K562 (cell line): Measurements from ENCODE around the gene PPP1R15B. TPM values are rescaled to one million over a fixed set of nuclear protein-coding genes. Genes with fewer than 3 reads are reported as not detected.
A peak's percentile ranks its signal among the peaks of the same experiment; 100 is the strongest.

Experiments
- ATAC-seq: fragments of 200-7000 bp; cut with Tn5 transposase; 3 replicates; pipeline ENCODE4 v1.9.1; 2020; ENCODE audit warnings: moderate library complexity
- BruUV-seq: library from RNA; stranded (reverse); fragments of 400-500 nt; replicated peaks from 2 replicates; lab custom pipeline; 2021; lab: Mats Ljungman, UMichigan
- CTCF ChIA-PET: fragments of 300-600 bp; formaldehyde crosslinking; extraction: SDS; loops from one replicate; lab custom pipeline; 2021; ENCODE audit warnings: low intra/inter-chr PET ratio; lab: Yijun Ruan, JAX
- POLR2A ChIA-PET: fragments of 300-600, 350-650 bp; sonication (Branson Sonifier 250); formaldehyde crosslinking; extraction: SDS; loops from one replicate; lab custom pipeline; 2021; ENCODE audit warnings: antibody characterized with exemption, inconsistent platforms; lab: Yijun Ruan, JAX
- DNase-seq, 4 experiments: peaks; one replicate each; pipeline versions ENCODE4 v3.0.0 to v3.0.0-alpha.2; 2011 to 2018; ENCODE audit warnings: low spot score in 3 of 4, mixed read lengths in 3 of 4; ENCODE audit errors: extremely low read depth in 1 of 4
- FAIRE-seq: peaks from 2 replicates; lab custom pipeline; 2011; peaks lifted over from hg19 to GRCh38; lab: Jason Lieb, UNC
- H2AFZ ChIP-seq: 2 replicates; pipeline ENCODE4 v1.6.0; 2011; ENCODE audit warnings: low read depth, low read length, control low read depth, inconsistent platforms
- H3K27ac ChIP-seq: fragments of 200-600 bp; 3 replicates; pipeline ENCODE4 v1.8.0; 2011; ENCODE audit warnings: low read depth, mild to moderate bottlenecking, control low read depth, inconsistent platforms, low read length, moderate library complexity, mixed read lengths; ENCODE audit errors: extremely low read depth
- H3K27me3 ChIP-seq, 2 experiments: fragments of 300-600 bp in 1 of 2; 2 replicates in 1 of 2; 3 replicates in 1 of 2; pipeline versions ENCODE4 v1.6.0 to v1.8.0; 2011; ENCODE audit warnings: inconsistent platforms in 2 of 2, low read length in 2 of 2, mild to moderate bottlenecking in 1 of 2, mixed read lengths in 1 of 2, moderate library complexity in 1 of 2; ENCODE audit not compliant: control insufficient read depth in 2 of 2, insufficient read depth in 2 of 2
- H3K36me3 ChIP-seq: fragments of 300-600 bp; 3 replicates; pipeline ENCODE4 v1.8.0; 2011; ENCODE audit warnings: mild to moderate bottlenecking, low read length, inconsistent platforms; ENCODE audit not compliant: control insufficient read depth, insufficient read depth
- H3K4me1 ChIP-seq, 2 experiments: fragments of 200-600 bp in 1 of 2; replicated peaks in 1 of 2; 2 replicates in 1 of 2; 3 replicates in 1 of 2; pipeline versions ENCODE4 v1.5.1 to v1.8.0; 2011; ENCODE audit warnings: inconsistent platforms in 2 of 2, low read length in 2 of 2, mild to moderate bottlenecking in 1 of 2, mixed read lengths in 1 of 2, moderate library complexity in 1 of 2; ENCODE audit not compliant: control insufficient read depth in 2 of 2, insufficient read depth in 2 of 2
- H3K4me2 ChIP-seq: 2 replicates; pipeline ENCODE4 v1.6.1; 2011; ENCODE audit warnings: low read length, control low read depth, inconsistent platforms, mixed read lengths; ENCODE audit not compliant: insufficient read depth
- H3K4me3 ChIP-seq: fragments of 200-600 bp; sonication (generic), shearing (Covaris generic); 2 replicates; pipeline ENCODE4 v1.5.1; 2016; ENCODE audit warnings: control low read depth, inconsistent platforms
- H3K79me2 ChIP-seq: fragments of 200-600 bp; 3 replicates; pipeline ENCODE4 v1.8.0; 2011; ENCODE audit warnings: low read length, inconsistent platforms; ENCODE audit not compliant: control insufficient read depth, insufficient read depth
- H3K9ac ChIP-seq, 2 experiments: 2 replicates each; pipeline versions ENCODE4 v1.6.0 to v1.6.1; 2011; ENCODE audit warnings: low read depth in 2 of 2, low read length in 2 of 2, control low read depth in 1 of 2, inconsistent platforms in 1 of 2, mild to moderate bottlenecking in 1 of 2, mixed read lengths in 1 of 2; ENCODE audit not compliant: insufficient read depth in 1 of 2
- H3K9me1 ChIP-seq: one replicate; pipeline ENCODE4 v1.6.0; 2011; ENCODE audit warnings: inconsistent platforms, mild to moderate bottlenecking, low read length, moderate library complexity; ENCODE audit not compliant: control insufficient read depth, insufficient read depth
- H3K9me3 ChIP-seq: replicated peaks from 2 replicates; pipeline ENCODE4 v1.5.1; 2011; ENCODE audit warnings: low read depth, low read length, inconsistent platforms; ENCODE audit not compliant: control insufficient read depth, insufficient read depth
- H4K20me1 ChIP-seq: replicated peaks from 2 replicates; pipeline ENCODE4 v1.6.1; 2011; ENCODE audit warnings: low read length, inconsistent platforms, mixed read lengths; ENCODE audit not compliant: control insufficient read depth, insufficient read depth
- CBX3 ChIP-seq, 2 experiments: IDR thresholded peaks; 1 replicate in 1 of 2; 2 replicates in 1 of 2; pipeline ENCODE4 v1.6.1; 2012; ENCODE audit warnings: inconsistent platforms in 2 of 2, low read length in 2 of 2, borderline replicate concordance in 1 of 2, control low read depth in 1 of 2
- HDGF ChIP-seq: fragments of 450-650 bp; IDR thresholded peaks from 2 replicates; pipeline ENCODE4 v1.6.1; 2016
- POLR2B ChIP-seq: fragments of 450-650 bp; IDR thresholded peaks from 2 replicates; pipeline ENCODE4 v1.6.1; 2018; ENCODE audit warnings: low read depth; ENCODE audit not compliant: partially characterized antibody
- TRIM24 ChIP-seq, 2 experiments: fragments of 450-650 bp; IDR thresholded peaks; 2 replicates each; pipeline ENCODE4 v1.6.1; 2016
- TRIM28 ChIP-seq: fragments of 450-650 bp; IDR thresholded peaks from 2 replicates; pipeline ENCODE4 v1.6.1; 2017
- ZFP36 ChIP-seq: fragments of 150-350 bp; IDR thresholded peaks from 2 replicates; pipeline ENCODE4 v1.6.1; 2018; ENCODE audit warnings: low read length, low read depth; ENCODE audit not compliant: partially characterized antibody
- ZNF316 ChIP-seq: fragments of 450-650 bp; IDR thresholded peaks from 2 replicates; pipeline ENCODE4 v1.6.1; 2016
- ZNF644 ChIP-seq: fragments of 200-800 bp; sonication (Bioruptor generic); IDR thresholded peaks from 2 replicates; pipeline ENCODE4 v1.6.1; 2016; ENCODE audit warnings: low read depth, missing genetic modification characterization, missing compliant biosample characterization
- WGBS: fragments of 100-300 bp; shearing (Covaris generic); methylation state at CpG from one replicate; pipeline ENCODE4 v1.1.6; 2016; ENCODE audit warnings: low coverage, mixed read lengths; ENCODE audit not compliant: insufficient coverage; ENCODE audit errors: missing lambda C conversion rate; 5-methylcytosine and 5-hydroxymethylcytosine counted together
- in situ Hi-C: fragments of 300-500 bp; cut with MboI; formaldehyde crosslinking; loops from 4 replicates; pipeline ENCODE4 v1.15.0; 2018; ENCODE audit warnings: inconsistent platforms, mixed read lengths
- intact Hi-C: fragments of 100-400 bp; cut with micrococcal nuclease; formaldehyde crosslinking; loops from 2 replicates; pipeline ENCODE4 v1.14.2; 2022
- polyA plus RNA-seq, 8 experiments: library from polyadenylated mRNA; depleted of rRNA in 4 of 8; stranded (reverse) in 5 of 8; unstranded in 3 of 8; fragments of >200 nt; fragmentation: Nextera tagmentation in 2 of 8; fragmentation: Illumina TruSeq in 1 of 8; extraction: Ambion mirVana in 2 of 8; extraction: Trizol in 1 of 8; gene quantifications; 2 replicates each; pipeline versions ENCODE4 v1.2.1 to v1.2.3, GENCODE V29; 2011 to 2014; ENCODE audit warnings: inconsistent platforms in 1 of 8, missing spikeins in 1 of 8
- total RNA-seq, 7 experiments: library from RNA; depleted of rRNA in 6 of 7; stranded (reverse); fragments of >200 nt in 6 of 7; fragmentation: Illumina TruSeq in 2 of 7; extraction: Trizol in 2 of 7; gene quantifications; 2 replicates each; pipeline versions ENCODE4 v1.2.1 to v1.2.3, GENCODE V29; 2011 to 2021; ENCODE audit warnings: low replicate concordance in 1 of 7
- TF ChIP-seq, protein P1 (sequence below): fragments of 450-650 bp; conservative IDR thresholded peaks from 2 replicates; pipeline ENCODE4 v1.6.1; 2016; ENCODE audit warnings: missing genetic modification characterization, low read depth, mild to moderate bottlenecking, control low read depth, missing compliant biosample characterization

The PPP1R15B gene
- total and polyA plus RNA-seq, 9 of the 15 experiments (the other 6 are each of a cell fraction or from before 2014, with no cell fraction given) = 17.0 to 48.1 (median 30.8) TPM

DNA sequence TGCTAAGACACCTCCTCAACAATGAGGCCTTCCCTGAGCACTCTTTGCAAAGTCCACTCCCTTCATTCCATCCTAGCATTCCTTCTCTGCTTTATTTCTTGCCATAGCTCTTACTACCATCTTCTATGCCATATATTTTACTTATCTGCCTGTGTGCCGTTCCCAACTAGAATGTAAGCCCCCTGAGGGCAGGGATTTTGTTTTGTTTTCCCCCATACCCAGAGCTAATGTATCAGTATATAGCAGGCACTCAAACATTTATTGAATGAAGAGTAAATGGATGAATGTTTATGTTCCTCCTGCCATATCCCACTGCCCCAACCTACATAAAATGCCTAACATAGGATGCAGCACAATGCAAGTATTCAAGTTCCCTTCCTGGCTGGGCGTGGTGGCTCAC is 14.9 kb upstream of the PPP1R15B start:
- Histone ChIP-seq H3K9me1 (no peaks in the 10 kb centered on the region), H3K36me3 (no peaks in the 10 kb centered on the region), H3K9ac (no peak overlapping the region), H3K4me3 (no peak overlapping the region), H3K27ac (no peak overlapping the region), H3K4me2 (no peak overlapping the region), H4K20me1 (peaks cover 2% of the 10 kb centered on the region; the same call in 1 of the 2 replicates), H3K27me3 (peaks cover 2 to 22% of the 10 kb centered on the region in 2 experiments; a peak in 2 of 5 replicates), H3K9me3 (no peaks in the 10 kb centered on the region), H2AFZ (no peak overlapping the region), H3K79me2 (no peaks in the 10 kb centered on the region), H3K4me1 (peaks cover 5 to 8% of the 10 kb centered on the region in 2 experiments; a peak in 4 of 5 replicates)
- in situ Hi-C loops = no loop called here
- no peak for TF ChIP-seq ZFP36
- TF ChIP-seq TRIM24 (IDR thresholded peaks at IDR 0.05) = peak; percentile 31 to 81; a peak in 3 of 4 replicates
- TF ChIP-seq, protein P1, sequence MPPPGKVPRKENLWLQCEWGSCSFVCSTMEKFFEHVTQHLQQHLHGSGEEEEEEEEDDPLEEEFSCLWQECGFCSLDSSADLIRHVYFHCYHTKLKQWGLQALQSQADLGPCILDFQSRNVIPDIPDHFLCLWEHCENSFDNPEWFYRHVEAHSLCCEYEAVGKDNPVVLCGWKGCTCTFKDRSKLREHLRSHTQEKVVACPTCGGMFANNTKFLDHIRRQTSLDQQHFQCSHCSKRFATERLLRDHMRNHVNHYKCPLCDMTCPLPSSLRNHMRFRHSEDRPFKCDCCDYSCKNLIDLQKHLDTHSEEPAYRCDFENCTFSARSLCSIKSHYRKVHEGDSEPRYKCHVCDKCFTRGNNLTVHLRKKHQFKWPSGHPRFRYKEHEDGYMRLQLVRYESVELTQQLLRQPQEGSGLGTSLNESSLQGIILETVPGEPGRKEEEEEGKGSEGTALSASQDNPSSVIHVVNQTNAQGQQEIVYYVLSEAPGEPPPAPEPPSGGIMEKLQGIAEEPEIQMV (tag) = no peak
- 0 out of 3 replicates have a peak, but pooled peaks of 1 of the 2 experiments have one; percentile 19 for TF ChIP-seq CBX3 (IDR thresholded peaks at IDR 0.05; ENCODE audit: borderline replicate concordance in 1 of 2, low read length in 2 of 2)
- TF ChIP-seq TRIM28 = peak; percentile 74; the same call in 1 of the 2 replicates
- TF ChIP-seq POLR2B = no peak
- TF ChIP-seq HDGF = no peak
- peak; percentile 92 for TF ChIP-seq ZNF316
- TF ChIP-seq ZNF644 (tag) = no peak
- POLR2A ChIA-PET = interaction anchor here (1.0 to 1.1 kb wide), 2 partner anchors 17 to 22 kb away, joined by 4 to 5 read pairs; no protein-coding TSS in a partner anchor
- WGBS = 11% methylated on average over 2 of the region's 2 CpGs
- DNase-seq (no peak), FAIRE-seq (no peak), ATAC-seq (no peak)
- BruUV-seq = no TSS peak
- intact Hi-C loops = no loop called here
- CTCF ChIA-PET = no interaction called here
